Left ventricle myocardium inferior (tissue), 1 donor: ENCODE data around the gene NOTCH2. TPM values are rescaled to one million over a fixed set of nuclear protein-coding genes. Genes with fewer than 3 reads are reported as not detected.

ENCODE experiments used
- DNase-seq: peaks from one replicate; pipeline ENCODE4 v3.0.0-alpha.2; 2020
- H3K27ac ChIP-seq: fragments of 200-600 bp; replicated peaks from 2 replicates; pipeline ENCODE4 v1.8.0; 2021
- H3K27me3 ChIP-seq: fragments of 200-600 bp; 2 replicates; pipeline ENCODE4 v1.8.0; 2021; ENCODE audit warnings: low read depth
- H3K36me3 ChIP-seq: fragments of 200-600 bp; 2 replicates; pipeline ENCODE4 v1.8.0; 2021
- H3K4me1 ChIP-seq: fragments of 200-600 bp; 2 replicates; pipeline ENCODE4 v1.8.0; 2021
- H3K4me3 ChIP-seq: fragments of 200-600 bp; 2 replicates; pipeline ENCODE4 v1.8.0; 2021; ENCODE audit warnings: mild to moderate bottlenecking, moderate library complexity
- H3K9me3 ChIP-seq: fragments of 200-600 bp; replicated peaks from 2 replicates; pipeline ENCODE4 v1.8.0; 2021
- intact Hi-C: fragments of 100-400 bp; cut with micrococcal nuclease; formaldehyde crosslinking; loops from one replicate; pipeline ENCODE4 v1.11.0; 2022
- total RNA-seq: library from RNA; stranded (reverse); fragmentation: NEBNext Ultra II Directional; extraction: Animal tissue kit (Norgen Biotek cat#: 25700); gene quantifications from one replicate; pipeline ENCODE4 v1.2.1, GENCODE V29; 2021
- TF ChIP-seq, protein P1 (sequence below): fragments of 200-600 bp; IDR thresholded peaks from 2 replicates; pipeline ENCODE4 v1.8.0; 2021; ENCODE audit warnings: antibody characterized with exemption, mild to moderate bottlenecking, borderline replicate concordance
- donor health status: DM: no; HTN: yes; CAD: no; lungs with severe emphysema.

Gene NOTCH2
- total RNA-seq, 1 donor from 2014 or later: 16.1 TPM

DNA sequence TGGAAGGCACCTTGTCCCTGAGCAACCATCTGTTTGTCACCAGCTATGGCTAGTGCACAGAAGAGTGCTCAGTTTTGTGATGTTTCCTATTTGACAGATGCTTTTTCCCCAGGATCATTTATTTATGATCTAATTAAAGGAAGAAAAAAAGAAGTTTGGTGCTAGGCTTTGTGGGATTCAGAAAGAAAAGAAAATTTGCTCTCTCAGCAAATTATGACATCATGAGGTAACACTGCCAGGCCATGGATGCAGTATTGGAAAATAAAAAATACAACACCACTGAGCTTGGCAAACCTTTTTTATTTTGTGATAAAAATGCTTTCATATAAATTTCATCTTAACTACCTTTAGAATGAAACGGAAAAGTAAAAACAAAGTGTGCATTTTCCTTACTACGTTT is 157.7 kb downstream of the NOTCH2 start:
- Histone ChIP-seq H3K27me3 (no peaks in the 10 kb centered on the region), H3K36me3 (peaks cover 29% of the 10 kb centered on the region), H3K4me3 (no peak overlapping the region), H3K27ac (no peak overlapping the region), H3K4me1 (no peaks in the 10 kb centered on the region), H3K9me3 (no peaks in the 10 kb centered on the region)
- no peak for DNase-seq
- intact Hi-C loops: no loop called here
- TF ChIP-seq, protein P1, sequence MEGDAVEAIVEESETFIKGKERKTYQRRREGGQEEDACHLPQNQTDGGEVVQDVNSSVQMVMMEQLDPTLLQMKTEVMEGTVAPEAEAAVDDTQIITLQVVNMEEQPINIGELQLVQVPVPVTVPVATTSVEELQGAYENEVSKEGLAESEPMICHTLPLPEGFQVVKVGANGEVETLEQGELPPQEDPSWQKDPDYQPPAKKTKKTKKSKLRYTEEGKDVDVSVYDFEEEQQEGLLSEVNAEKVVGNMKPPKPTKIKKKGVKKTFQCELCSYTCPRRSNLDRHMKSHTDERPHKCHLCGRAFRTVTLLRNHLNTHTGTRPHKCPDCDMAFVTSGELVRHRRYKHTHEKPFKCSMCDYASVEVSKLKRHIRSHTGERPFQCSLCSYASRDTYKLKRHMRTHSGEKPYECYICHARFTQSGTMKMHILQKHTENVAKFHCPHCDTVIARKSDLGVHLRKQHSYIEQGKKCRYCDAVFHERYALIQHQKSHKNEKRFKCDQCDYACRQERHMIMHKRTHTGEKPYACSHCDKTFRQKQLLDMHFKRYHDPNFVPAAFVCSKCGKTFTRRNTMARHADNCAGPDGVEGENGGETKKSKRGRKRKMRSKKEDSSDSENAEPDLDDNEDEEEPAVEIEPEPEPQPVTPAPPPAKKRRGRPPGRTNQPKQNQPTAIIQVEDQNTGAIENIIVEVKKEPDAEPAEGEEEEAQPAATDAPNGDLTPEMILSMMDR: no peak

DNA sequence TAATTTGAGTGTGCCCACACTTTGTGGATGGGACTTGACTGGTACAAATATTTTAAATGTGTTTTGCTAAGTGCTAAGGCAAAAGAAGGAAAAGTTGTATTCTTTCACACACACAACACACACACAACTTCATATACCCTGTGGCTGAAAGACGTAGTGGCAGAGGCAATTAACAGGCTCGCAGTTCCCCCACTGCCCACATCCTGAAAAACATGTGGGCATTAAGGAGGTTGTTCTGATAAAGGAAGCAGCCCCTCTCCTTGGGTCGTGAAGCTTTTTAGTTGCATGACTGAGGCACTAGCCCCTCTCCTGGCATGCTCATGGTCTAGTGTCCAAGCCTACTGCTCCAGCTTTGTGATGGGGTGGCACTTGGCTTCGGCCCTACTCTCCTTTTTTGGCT is 158.8 kb downstream of the NOTCH2 start:
- peaks cover 17% of the 10 kb centered on the region for H3K36me3 ChIP-seq
- H3K9me3 ChIP-seq: no peaks in the 10 kb centered on the region
- DNase-seq: no peak
- H3K4me3 ChIP-seq: no peak overlapping the region
- TF ChIP-seq, protein P1: no peak
- no peaks in the 10 kb centered on the region for H3K4me1 ChIP-seq
- no peak overlapping the region for H3K27ac ChIP-seq
- H3K27me3 ChIP-seq: no peaks in the 10 kb centered on the region
- intact Hi-C loops: no loop called here

GRCh38 chr1:119909890-119910596 is 159.4 kb downstream of the NOTCH2 start:
- Histone ChIP-seq H3K4me3 (no peak overlapping the region), H3K9me3 (peaks cover 3% of the 10 kb centered on the region), H3K27ac (no peak overlapping the region), H3K36me3 (peaks cover 11% of the 10 kb centered on the region), H3K4me1 (no peaks in the 10 kb centered on the region), H3K27me3 (no peaks in the 10 kb centered on the region)
- DNase-seq: no peak
- TF ChIP-seq, protein P1: no peak
- intact Hi-C loops: no loop called here

DNA sequence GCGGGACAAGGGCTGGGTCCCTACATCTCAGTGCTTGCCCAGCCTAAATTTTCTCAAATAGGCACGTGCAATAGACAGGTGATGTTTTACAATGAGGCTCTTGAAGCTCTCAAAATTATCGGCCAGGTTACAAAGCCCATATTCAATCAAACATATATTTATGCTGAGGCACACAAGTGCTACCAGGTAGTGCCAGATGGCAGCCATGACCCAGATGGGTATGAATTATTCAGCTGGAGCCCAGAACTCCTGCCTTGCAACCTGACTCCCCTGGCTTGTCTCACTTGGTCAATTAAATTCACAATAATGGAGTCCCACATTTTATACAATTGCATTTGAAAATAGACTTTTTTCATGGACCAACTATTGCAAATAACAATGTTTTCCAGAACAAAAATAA is 160.8 kb downstream of the NOTCH2 start:
- Histone ChIP-seq H3K27me3 (no peaks in the 10 kb centered on the region), H3K27ac (no peak overlapping the region), H3K4me1 (no peaks in the 10 kb centered on the region), H3K4me3 (no peak overlapping the region), H3K36me3 (no peaks in the 10 kb centered on the region), H3K9me3 (peaks cover 7% of the 10 kb centered on the region)
- intact Hi-C loops: no loop called here
- no peak for DNase-seq
- TF ChIP-seq, protein P1: no peak

DNA sequence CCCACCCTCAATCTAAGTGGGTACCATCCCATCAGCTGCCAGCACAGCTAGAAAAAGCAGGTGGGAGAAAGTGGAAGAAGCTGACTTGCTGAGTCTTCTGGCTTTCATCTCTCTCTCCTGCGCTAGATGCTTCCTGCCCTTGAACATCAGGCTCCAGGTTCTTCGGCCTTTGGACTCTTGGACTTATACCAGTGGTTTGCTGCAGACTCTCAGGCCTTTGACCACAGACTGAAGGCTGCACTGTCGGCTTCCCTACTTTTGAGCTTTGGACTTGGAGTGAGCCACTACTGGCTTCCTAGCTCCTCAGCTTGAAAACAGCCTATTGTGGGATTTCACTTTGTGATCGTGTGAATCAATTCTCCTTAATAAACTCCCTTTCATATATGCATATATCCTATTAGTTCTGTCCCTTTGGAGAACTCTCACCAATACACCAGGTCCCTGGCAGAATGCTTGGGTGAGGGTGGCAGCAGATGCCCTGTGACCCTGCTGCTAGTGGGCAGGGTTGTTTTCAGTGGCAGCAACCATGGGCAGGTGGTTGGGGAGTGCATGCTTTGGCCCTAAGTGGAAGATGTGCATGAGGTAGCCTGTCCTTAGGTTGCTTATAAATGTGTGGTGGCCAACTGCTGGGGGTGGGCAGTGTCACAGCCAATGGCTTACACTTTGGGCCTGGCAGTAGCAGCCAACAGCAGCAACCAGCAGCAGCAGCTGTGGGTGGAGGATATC is 162.4 kb downstream of the NOTCH2 start:
- H3K4me3 ChIP-seq: no peak overlapping the region
- no peaks in the 10 kb centered on the region for H3K4me1 ChIP-seq
- DNase-seq: no peak
- H3K27me3 ChIP-seq: peaks cover 8% of the 10 kb centered on the region
- peaks cover 7% of the 10 kb centered on the region for H3K9me3 ChIP-seq
- intact Hi-C loops: no loop called here
- TF ChIP-seq, protein P1: no peak
- H3K36me3 ChIP-seq: no peaks in the 10 kb centered on the region
- no peak overlapping the region for H3K27ac ChIP-seq
